Testis (tissue), 3 donors: ENCODE measurements around the gene FEN1. TPM values are rescaled to one million over a fixed set of nuclear protein-coding genes. Genes with fewer than 3 reads are reported as not detected.

Experiments used
- DNase-seq: peaks from one replicate; pipeline ENCODE4 v3.0.0-alpha.2; 2019
- H3K27ac ChIP-seq, 2 donors: fragments of 200-600 bp; sonication (generic); one replicate each; pipeline ENCODE4 v1.5.1; 2019
- H3K27me3 ChIP-seq: fragments of 200-600 bp; sonication (generic); one replicate; pipeline ENCODE4 v1.5.1; 2019
- H3K36me3 ChIP-seq: fragments of 200-600 bp; sonication (generic); one replicate; pipeline ENCODE4 v1.5.1; 2017; ENCODE audit warnings: low read depth; ENCODE audit errors: missing control alignments
- H3K4me1 ChIP-seq: fragments of 200-600 bp; sonication (generic); one replicate; pipeline ENCODE4 v1.5.1; 2019
- H3K4me3 ChIP-seq, 2 donors: fragments of 200-600 bp; sonication (generic); one replicate each; pipeline ENCODE4 v1.5.1; 2017 to 2019
- H3K9me3 ChIP-seq: fragments of 200-600 bp; sonication (generic); one replicate; pipeline ENCODE4 v1.5.1; 2017
- POLR2A ChIP-seq: fragments of 450-650 bp; IDR thresholded peaks from one replicate; pipeline ENCODE4 v1.6.1; 2017; ENCODE audit warnings: antibody characterized with exemption, mild to moderate bottlenecking, moderate library complexity
- WGBS, 2 donors: methylation state at CpG; one replicate each; pipeline ENCODE4 v1.1.5; 2018; 5-methylcytosine and 5-hydroxymethylcytosine counted together
- intact Hi-C: fragments of 100-400 bp; cut with DNase I; formaldehyde crosslinking; loops from one replicate; pipeline ENCODE4 v1.15.1; 2023; ENCODE audit warnings: low total_unique reads
- polyA plus RNA-seq: library from polyadenylated mRNA; stranded (reverse); fragments of 350-450 nt; fragmentation: Illumina TruSeq; extraction: RNeasy Lipid Tissue Mini Kit (QIAGEN cat#74804); gene quantifications from one replicate; pipeline ENCODE4 v1.2.3, GENCODE V29; 2014; ENCODE audit warnings: low read depth, low replicate concordance; ENCODE audit not compliant: insufficient read depth
- total RNA-seq, 2 donors: library from RNA; depleted of rRNA; stranded (reverse); fragments of >200 nt; gene quantifications; one replicate each; pipeline ENCODE4 v1.2.3, GENCODE V29; 2016
- TF ChIP-seq, protein P1 (sequence below), 3 experiments: fragments of 450-650 bp in 2 of 3; fragments of 200-600 bp in 1 of 3; sonication (generic) in 1 of 3; IDR thresholded peaks; one replicate each; pipeline ENCODE4 v1.5.1; 2016 to 2019; ENCODE audit warnings: antibody characterized with exemption in 3 of 3, mild to moderate bottlenecking in 2 of 3, moderate library complexity in 1 of 3

Gene FEN1
- total and polyA plus RNA-seq, 3 donors from 2014 or later: 22.7 to 31.5 (median 27.3) TPM

DNA sequence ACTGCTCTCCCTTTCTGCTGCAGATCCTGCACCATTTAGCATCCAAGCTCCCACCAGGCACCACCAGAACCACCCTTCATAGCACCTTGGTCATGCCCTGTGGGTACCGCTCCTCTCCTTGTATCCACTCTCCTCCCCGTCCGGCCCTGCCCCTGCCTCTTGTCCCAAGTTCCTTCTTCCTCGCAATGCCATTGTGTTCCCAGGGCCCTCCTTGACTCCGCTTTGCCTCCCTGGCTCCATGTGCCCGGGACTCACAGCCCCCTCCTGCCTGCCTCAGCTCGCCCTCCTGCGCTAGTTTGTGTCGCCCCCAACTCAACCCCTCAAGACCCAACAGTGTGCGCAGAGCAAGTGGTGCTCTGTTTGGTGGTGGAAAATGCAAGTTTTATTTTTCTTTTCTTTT, 46.2 kb downstream of the FEN1 start:
- Histone ChIP-seq H3K27me3 (no peaks in the 10 kb centered on the region), H3K4me3 (no peak overlapping the region), H3K36me3 (no peaks in the 10 kb centered on the region), H3K9me3 (no peaks in the 10 kb centered on the region), H3K27ac (no peak overlapping the region), H3K4me1 (peaks cover 38% of the 10 kb centered on the region)
- intact Hi-C loops: no loop called here
- whole genome bisulfite sequencing, 2 donors: 86 to 91% methylated on average over 10 of the region's 10 CpGs
- no peak for TF ChIP-seq POLR2A
- TF ChIP-seq, protein P1, sequence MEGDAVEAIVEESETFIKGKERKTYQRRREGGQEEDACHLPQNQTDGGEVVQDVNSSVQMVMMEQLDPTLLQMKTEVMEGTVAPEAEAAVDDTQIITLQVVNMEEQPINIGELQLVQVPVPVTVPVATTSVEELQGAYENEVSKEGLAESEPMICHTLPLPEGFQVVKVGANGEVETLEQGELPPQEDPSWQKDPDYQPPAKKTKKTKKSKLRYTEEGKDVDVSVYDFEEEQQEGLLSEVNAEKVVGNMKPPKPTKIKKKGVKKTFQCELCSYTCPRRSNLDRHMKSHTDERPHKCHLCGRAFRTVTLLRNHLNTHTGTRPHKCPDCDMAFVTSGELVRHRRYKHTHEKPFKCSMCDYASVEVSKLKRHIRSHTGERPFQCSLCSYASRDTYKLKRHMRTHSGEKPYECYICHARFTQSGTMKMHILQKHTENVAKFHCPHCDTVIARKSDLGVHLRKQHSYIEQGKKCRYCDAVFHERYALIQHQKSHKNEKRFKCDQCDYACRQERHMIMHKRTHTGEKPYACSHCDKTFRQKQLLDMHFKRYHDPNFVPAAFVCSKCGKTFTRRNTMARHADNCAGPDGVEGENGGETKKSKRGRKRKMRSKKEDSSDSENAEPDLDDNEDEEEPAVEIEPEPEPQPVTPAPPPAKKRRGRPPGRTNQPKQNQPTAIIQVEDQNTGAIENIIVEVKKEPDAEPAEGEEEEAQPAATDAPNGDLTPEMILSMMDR (IDR thresholded peaks at IDR 0.05): no peak
- DNase-seq: no peak

DNA sequence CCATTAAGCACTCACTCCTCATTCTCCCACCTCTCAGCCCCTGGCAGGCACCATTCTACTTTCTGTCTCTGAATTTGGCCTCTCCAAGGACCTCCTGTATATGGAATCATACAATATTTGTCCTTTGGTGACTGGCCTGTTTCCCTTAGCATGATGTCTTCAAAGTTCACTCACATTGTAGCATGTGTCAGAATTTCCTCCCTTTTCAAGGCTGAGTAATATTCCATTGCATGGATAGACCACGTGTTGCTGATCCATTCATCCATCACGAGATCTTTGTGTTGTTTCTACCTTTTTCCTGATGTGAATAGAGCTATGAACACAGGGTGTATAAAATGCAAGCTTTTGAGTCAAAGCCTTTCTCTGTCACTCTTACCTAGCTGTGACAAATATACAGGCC, 47.0 kb downstream of the FEN1 start:
- 94 to 96% methylated on average over 2 of the region's 2 CpGs for WGBS, 2 donors
- peaks cover 30% of the 10 kb centered on the region for H3K4me1 ChIP-seq
- no peak overlapping the region for H3K4me3 ChIP-seq
- intact Hi-C loops: no loop called here
- DNase-seq: no peak
- H3K9me3 ChIP-seq: no peaks in the 10 kb centered on the region
- no peaks in the 10 kb centered on the region for H3K36me3 ChIP-seq
- H3K27ac ChIP-seq: no peak overlapping the region
- H3K27me3 ChIP-seq: no peaks in the 10 kb centered on the region
- no peak for TF ChIP-seq POLR2A
- TF ChIP-seq, protein P1 (IDR thresholded peaks at IDR 0.05): no peak

DNA sequence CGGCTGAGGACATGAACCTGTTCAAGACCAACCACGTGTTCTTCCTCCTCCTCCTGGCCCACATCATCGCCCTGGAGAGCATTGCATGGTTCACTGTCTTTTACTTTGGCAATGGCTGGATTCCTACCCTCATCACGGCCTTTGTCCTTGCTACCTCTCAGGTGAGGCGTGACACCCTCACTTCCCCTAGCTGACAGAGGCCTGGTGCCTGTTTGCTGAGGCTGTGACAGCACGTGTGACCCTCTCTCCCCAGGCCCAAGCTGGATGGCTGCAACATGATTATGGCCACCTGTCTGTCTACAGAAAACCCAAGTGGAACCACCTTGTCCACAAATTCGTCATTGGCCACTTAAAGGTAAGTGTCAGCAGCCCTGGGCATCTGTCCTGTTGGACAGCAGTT, 47.7 kb downstream of the FEN1 start:
- Histone ChIP-seq H3K27ac (no peak overlapping the region), H3K27me3 (no peaks in the 10 kb centered on the region), H3K9me3 (no peaks in the 10 kb centered on the region), H3K36me3 (no peaks in the 10 kb centered on the region), H3K4me3 (no peak overlapping the region), H3K4me1 (peaks cover 28% of the 10 kb centered on the region)
- 88 to 92% methylated on average over 7 of the region's 7 CpGs for WGBS, 2 donors
- TF ChIP-seq, protein P1 (IDR thresholded peaks at IDR 0.05): no peak
- no peak for TF ChIP-seq POLR2A
- DNase-seq: no peak
- intact Hi-C loops: no loop called here

DNA sequence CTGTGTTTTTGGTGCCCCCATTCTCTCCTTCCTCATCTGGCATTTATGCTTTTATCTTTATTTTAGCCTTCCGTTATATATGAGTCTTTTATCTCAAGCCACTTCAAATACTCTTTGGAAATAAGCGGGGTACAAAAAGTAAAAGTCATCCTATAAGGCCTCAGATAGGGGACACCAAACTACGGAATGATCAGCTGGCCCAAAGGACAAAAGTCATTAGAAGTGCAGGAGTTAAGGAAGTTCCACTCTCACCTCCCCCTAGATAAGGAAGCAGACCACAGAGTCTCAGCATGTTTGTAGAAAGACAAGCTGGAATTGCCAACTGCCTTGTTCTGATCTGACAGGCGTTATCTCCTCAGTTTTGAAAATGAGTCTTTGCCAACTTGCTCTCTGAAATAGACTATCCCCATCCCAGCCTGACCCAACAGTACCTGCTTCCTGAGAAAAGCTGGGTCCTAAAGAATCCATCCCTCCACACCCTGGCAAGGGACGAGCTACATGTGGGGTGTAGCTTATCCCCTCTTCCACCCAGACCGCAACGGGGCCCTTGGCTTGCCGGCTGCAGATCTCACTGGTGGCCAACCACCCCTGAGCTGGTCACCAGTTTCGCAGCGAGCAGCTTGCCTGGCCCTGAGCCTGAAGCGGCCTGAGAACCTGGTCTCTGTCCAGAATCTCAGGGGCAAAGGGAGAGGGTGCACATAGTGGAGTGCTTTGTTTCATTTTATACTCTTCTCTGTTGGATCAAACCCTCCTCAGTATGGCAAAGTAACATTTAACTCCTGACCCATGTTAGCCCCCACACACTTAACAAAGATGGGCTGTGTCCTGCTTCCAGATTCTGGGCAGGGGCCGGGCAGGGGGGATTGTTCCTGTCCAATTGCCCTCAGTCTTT, 49.2 kb downstream of the FEN1 start:
- no peaks in the 10 kb centered on the region for H3K36me3 ChIP-seq
- peak; percentile 84 for DNase-seq

More for the DNA sequence above, 49.2 kb downstream of the FEN1 start:
- H3K4me1 ChIP-seq: peaks cover 38% of the 10 kb centered on the region
- no peak for TF ChIP-seq POLR2A
- TF ChIP-seq, protein P1 (IDR thresholded peaks at IDR 0.05): no peak
- H3K27me3 ChIP-seq: no peaks in the 10 kb centered on the region
- H3K27ac ChIP-seq: peak overlapping the region in 1 of 2 donors; percentile 61
- no peak overlapping the region for H3K4me3 ChIP-seq
- intact Hi-C loops: no loop called here
- WGBS, 2 donors: 57 to 67% methylated on average over 12 of the region's 12 CpGs
- H3K9me3 ChIP-seq: no peaks in the 10 kb centered on the region
